Mammary epithelial cell (primary cell): Measurements from ENCODE around the gene RIT2.

Experiments
- CTCF ChIP-seq, 2 donors: IDR thresholded peaks in 1 of 2; conservative IDR thresholded peaks in 1 of 2; 2 replicates each; pipeline ENCODE4 v1.5.1; 2011 to 2012; ENCODE audit warnings: inconsistent platforms in 2 of 2, low read length in 2 of 2, mild to moderate bottlenecking in 2 of 2, control low read depth in 1 of 2, low read depth in 1 of 2; ENCODE audit not compliant: insufficient read depth in 1 of 2; ENCODE audit errors: extremely low read depth in 1 of 2
- EZH2 ChIP-seq: IDR thresholded peaks from 2 replicates; pipeline ENCODE4 v1.6.1; 2012; ENCODE audit warnings: low read length, inconsistent platforms, borderline replicate concordance

DNA sequence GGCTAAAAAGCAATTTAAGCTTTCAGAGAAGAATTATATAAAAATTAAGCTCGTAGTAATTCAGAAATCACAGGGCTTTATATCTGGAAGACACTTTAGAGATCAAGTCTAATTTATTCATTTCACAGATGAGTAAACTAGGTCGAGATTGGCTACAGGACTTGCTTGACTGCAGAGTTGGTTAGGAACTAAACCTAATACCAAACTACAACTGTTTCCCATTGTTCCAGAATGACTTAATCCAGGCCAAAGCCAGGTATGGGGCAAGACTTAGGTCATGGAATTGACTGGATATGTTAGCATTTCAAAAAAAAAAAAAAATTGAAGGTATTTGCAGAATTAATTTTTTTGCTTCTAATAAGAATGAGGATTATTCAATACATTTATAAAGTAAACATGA lies 146.1 kb downstream of the RIT2 start:
- TF ChIP-seq CTCF (conservative IDR thresholded peaks at IDR 0.05 in 1 of 2, IDR thresholded peaks at IDR 0.05 in 1 of 2; ENCODE audit: extremely low read depth in 1 of 2, insufficient read depth in 1 of 2, low read depth in 1 of 2, low read length in 2 of 2), result no peak
- TF ChIP-seq EZH2, result no peak
